Measurements from ENCODE around the gene DSCAM. TPM values are rescaled to one million over a fixed set of nuclear protein-coding genes. Genes with fewer than 3 reads are reported as not detected.

Gene DSCAM
- total RNA-seq, 2 donors from 2014 or later, result not detected

DNA sequence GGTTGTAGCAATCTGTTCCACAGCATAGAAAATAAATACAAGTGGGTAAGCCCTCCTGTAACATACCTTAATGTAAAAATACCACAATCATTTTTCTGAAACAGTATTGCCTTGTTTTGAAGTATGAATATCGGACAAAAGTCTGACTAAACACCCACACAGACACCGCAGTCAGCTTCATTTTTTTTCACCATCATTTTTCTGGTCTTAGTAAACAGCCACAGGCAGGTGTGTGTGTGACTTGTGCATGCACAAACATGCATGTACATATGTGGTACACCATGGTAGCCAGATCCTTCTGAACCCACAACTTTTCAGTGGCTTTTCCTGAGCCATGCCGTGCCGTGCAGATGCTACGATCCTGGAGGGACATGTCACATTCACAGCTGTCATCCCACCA is 718.1 kb downstream of the DSCAM start:
- H3K4me1 ChIP-seq, result no peaks in the 10 kb centered on the region
- H3K36me3 ChIP-seq, result no peaks in the 10 kb centered on the region
- no peak for TF ChIP-seq CTCF (IDR thresholded peaks at IDR 0.05)
- DNase-seq (ENCODE audit: low spot score), result no peak
- no peaks in the 10 kb centered on the region for H3K27me3 ChIP-seq
- H3K9me3 ChIP-seq, result peaks cover 3 to 5% of the 10 kb centered on the region in 2 donors
- H3K4me3 ChIP-seq, result no peak overlapping the region
- H3K27ac ChIP-seq, result no peak overlapping the region

GRCh38 chr21:40120940-40121575 is 725.9 kb downstream of the DSCAM start:
- no peak for DNase-seq (ENCODE audit: low spot score)
- no peaks in the 10 kb centered on the region for H3K9me3 ChIP-seq
- TF ChIP-seq CTCF (IDR thresholded peaks at IDR 0.05), result peak; percentile 79 to 88
- no peaks in the 10 kb centered on the region for H3K36me3 ChIP-seq
- H3K4me1 ChIP-seq, result no peaks in the 10 kb centered on the region
- H3K4me3 ChIP-seq, result no peak overlapping the region
- H3K27me3 ChIP-seq, result no peaks in the 10 kb centered on the region
- H3K27ac ChIP-seq, result no peak overlapping the region

DNA sequence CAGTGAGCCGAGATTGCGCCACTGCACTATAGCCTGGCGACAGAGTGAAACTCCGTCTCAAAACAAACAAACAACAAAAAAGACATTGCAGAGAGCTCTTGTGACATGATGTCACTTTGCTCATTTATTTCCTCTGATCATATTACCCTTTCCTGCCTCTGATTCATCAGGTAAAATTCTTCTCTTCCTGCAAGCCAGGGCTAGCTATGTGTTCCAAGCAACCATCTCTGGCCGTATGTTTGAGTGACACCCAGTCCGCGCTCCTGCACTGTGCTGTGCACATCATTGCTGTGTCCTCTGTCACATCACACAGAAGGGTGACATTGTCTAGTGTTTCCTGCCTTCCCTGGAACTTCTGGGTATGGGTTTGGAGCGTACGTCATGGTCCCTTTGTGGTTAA is 728.4 kb downstream of the DSCAM start:
- Histone ChIP-seq H3K36me3 (no peaks in the 10 kb centered on the region), H3K27ac (no peak overlapping the region), H3K4me1 (no peaks in the 10 kb centered on the region), H3K9me3 (no peaks in the 10 kb centered on the region), H3K4me3 (no peak overlapping the region), H3K27me3 (no peaks in the 10 kb centered on the region)
- no peak for TF ChIP-seq CTCF (IDR thresholded peaks at IDR 0.05)
- DNase-seq (ENCODE audit: low spot score), result no peak

GRCh38 chr21:40117236-40117635 is 729.7 kb downstream of the DSCAM start:
- no peak overlapping the region for H3K4me3 ChIP-seq
- no peak for DNase-seq (ENCODE audit: low spot score)
- no peaks in the 10 kb centered on the region for H3K4me1 ChIP-seq
- no peaks in the 10 kb centered on the region for H3K9me3 ChIP-seq
- no peaks in the 10 kb centered on the region for H3K36me3 ChIP-seq
- no peaks in the 10 kb centered on the region for H3K27me3 ChIP-seq
- H3K27ac ChIP-seq, result no peak overlapping the region
- TF ChIP-seq CTCF (IDR thresholded peaks at IDR 0.05), result no peak

GRCh38 chr21:40115775-40116174 is 731.2 kb downstream of the DSCAM start:
- no peak for DNase-seq (ENCODE audit: low spot score)
- TF ChIP-seq CTCF (IDR thresholded peaks at IDR 0.05), result no peak
- Histone ChIP-seq H3K36me3 (no peaks in the 10 kb centered on the region), H3K4me1 (no peaks in the 10 kb centered on the region), H3K9me3 (no peaks in the 10 kb centered on the region), H3K27ac (no peak overlapping the region), H3K4me3 (no peak overlapping the region), H3K27me3 (no peaks in the 10 kb centered on the region)

DNA sequence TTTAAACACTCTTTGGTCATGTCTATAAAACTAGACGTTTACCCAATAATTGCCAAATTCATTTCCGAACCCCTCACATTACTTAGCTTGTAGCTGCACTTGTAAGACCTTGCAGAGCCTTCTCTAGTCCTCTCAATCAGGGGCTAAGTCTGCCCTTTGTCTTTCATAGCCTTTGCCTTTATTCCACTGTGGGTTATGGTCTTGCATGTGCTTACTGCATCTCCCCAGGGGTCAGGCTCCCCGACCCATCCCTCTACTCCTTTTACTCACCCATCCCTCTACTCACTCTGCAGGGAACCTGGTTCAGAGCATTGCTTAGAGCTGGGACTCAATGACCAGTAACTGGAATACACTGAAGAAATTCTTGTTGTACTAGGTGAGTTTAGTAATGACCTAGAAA is 744.3 kb downstream of the DSCAM start:
- H3K36me3 ChIP-seq, result no peaks in the 10 kb centered on the region
- TF ChIP-seq CTCF (IDR thresholded peaks at IDR 0.05), result no peak
- DNase-seq (ENCODE audit: low spot score), result no peak
- no peak overlapping the region for H3K4me3 ChIP-seq
- no peaks in the 10 kb centered on the region for H3K4me1 ChIP-seq
- H3K27ac ChIP-seq, result no peak overlapping the region
- no peaks in the 10 kb centered on the region for H3K27me3 ChIP-seq
- no peaks in the 10 kb centered on the region for H3K9me3 ChIP-seq

Measured in right atrium auricular region (tissue), 2 donors.